Kidney epithelial cell (primary cell): Measurements from ENCODE around the gene GABRB3. TPM values are rescaled to one million over a fixed set of nuclear protein-coding genes. Genes with fewer than 3 reads are reported as not detected.
A peak's percentile ranks its signal among the peaks of the same experiment; 100 is the strongest.

Source experiments
- DNase-seq: peaks from one replicate; pipeline ENCODE4 v3.0.0-alpha.2; 2010; ENCODE audit warnings: low read depth
- H3K27me3 ChIP-seq: 2 replicates; pipeline ENCODE4 v1.6.0; 2011; ENCODE audit warnings: low read length; ENCODE audit not compliant: control insufficient read depth, insufficient read depth
- H3K36me3 ChIP-seq: 2 replicates; pipeline ENCODE4 v1.5.1; 2011; ENCODE audit warnings: low read length; ENCODE audit not compliant: control insufficient read depth, insufficient read depth
- H3K4me3 ChIP-seq: 2 replicates; pipeline ENCODE4 v1.5.1; 2011; ENCODE audit warnings: low read depth, mild to moderate bottlenecking, control low read depth, low read length
- total RNA-seq: library from RNA; depleted of rRNA; stranded (reverse); fragments of >200 nt; gene quantifications from 2 replicates; pipeline ENCODE4 v1.2.3, GENCODE V29; 2015
- TF ChIP-seq, protein P1 (sequence below): IDR thresholded peaks from 2 replicates; pipeline ENCODE4 v1.5.1; 2011; ENCODE audit warnings: mild to moderate bottlenecking, moderate library complexity, low read length, control low read depth, inconsistent platforms; ENCODE audit not compliant: insufficient read depth, poor library complexity, severe bottlenecking

Gene GABRB3
- total RNA-seq: 0.21 and 0.96 TPM in 2 replicates

GRCh38 chr15:26772154-26773066, at the start of gene GABRB3:
Gene GABRB3, minus strand, starts transcription at chr15:26773066.
- H3K4me3 ChIP-seq: peak within 1 kb of the TSS; percentile 12
- no peak for DNase-seq
- peaks cover 28% of the 10 kb centered on the region for H3K27me3 ChIP-seq
- H3K36me3 ChIP-seq: no peaks in the 10 kb centered on the region
- TF ChIP-seq, protein P1, sequence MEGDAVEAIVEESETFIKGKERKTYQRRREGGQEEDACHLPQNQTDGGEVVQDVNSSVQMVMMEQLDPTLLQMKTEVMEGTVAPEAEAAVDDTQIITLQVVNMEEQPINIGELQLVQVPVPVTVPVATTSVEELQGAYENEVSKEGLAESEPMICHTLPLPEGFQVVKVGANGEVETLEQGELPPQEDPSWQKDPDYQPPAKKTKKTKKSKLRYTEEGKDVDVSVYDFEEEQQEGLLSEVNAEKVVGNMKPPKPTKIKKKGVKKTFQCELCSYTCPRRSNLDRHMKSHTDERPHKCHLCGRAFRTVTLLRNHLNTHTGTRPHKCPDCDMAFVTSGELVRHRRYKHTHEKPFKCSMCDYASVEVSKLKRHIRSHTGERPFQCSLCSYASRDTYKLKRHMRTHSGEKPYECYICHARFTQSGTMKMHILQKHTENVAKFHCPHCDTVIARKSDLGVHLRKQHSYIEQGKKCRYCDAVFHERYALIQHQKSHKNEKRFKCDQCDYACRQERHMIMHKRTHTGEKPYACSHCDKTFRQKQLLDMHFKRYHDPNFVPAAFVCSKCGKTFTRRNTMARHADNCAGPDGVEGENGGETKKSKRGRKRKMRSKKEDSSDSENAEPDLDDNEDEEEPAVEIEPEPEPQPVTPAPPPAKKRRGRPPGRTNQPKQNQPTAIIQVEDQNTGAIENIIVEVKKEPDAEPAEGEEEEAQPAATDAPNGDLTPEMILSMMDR: no peak

DNA sequence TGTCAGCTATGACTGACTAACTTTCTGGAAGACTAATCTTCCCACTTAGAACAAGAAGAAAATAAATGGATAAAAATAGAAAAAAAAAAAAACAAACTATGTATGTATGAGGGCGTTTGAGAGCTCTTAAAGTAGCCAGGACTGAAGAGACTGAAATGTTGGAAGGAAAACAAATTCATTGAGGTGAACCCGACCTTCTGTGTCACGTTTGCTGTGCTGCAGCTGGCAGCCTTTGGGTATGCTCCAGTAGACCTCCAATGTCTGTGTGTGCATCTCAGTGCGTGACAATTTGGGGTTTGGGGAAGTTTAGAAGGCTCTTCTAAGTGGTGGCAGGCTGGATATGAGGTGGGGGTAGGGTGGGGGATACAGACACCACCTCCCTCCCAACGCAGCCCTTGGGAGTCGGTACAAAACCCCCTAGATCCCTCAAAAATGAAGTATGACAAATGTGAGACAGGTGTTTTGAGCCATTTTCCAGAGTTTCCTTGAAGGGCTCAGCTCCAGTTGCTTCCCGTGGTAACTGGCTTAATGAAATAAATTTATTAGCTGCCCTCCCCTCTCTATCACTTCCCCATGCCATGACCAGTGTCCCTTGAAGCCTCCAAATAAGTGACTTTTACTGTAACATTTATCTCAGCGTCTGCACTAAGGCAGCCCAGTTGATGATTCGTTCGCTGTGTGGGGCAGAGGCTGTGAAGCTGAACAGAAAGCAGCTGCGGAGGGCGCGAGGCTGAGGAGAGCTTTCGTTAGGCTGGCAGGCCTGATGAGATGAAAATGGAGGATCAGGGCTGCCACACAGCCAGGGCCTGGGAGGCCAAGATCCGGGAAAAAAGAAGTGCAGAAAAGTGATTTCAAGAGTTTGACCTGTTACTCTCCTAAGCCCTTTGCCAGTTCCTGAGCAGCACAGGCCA, 34.9 kb upstream of the GABRB3 start:
- H3K4me3 ChIP-seq: no peak overlapping the region
- no peak for DNase-seq
- TF ChIP-seq, protein P1: no peak

DNA sequence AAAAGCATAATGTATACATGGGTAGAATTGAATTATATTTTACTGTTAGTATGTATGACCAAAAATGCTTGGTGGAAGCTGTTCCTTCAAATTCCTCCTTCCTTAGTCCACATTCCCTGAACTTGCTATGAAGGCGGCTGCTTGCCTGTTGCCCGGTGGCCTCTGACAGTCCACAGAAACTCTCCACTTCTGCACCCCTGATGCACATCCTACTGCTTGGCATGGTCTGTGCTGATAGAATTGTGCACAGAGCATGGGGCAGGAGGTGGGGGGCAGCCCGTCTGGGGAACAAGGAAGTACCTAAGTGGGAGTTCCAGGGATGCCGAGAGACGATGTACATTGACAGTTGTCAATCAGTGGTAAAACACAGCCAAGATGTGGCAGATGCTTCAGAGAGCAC, 33.7 kb upstream of the GABRB3 start:
- DNase-seq: no peak
- Histone ChIP-seq H3K4me3 (no peak overlapping the region), H3K27me3 (no peaks in the 10 kb centered on the region), H3K36me3 (no peaks in the 10 kb centered on the region)
- TF ChIP-seq, protein P1: no peak

More for the DNA sequence above, 34.9 kb upstream of the GABRB3 start:
- no peaks in the 10 kb centered on the region for H3K27me3 ChIP-seq
- H3K36me3 ChIP-seq: no peaks in the 10 kb centered on the region

DNA sequence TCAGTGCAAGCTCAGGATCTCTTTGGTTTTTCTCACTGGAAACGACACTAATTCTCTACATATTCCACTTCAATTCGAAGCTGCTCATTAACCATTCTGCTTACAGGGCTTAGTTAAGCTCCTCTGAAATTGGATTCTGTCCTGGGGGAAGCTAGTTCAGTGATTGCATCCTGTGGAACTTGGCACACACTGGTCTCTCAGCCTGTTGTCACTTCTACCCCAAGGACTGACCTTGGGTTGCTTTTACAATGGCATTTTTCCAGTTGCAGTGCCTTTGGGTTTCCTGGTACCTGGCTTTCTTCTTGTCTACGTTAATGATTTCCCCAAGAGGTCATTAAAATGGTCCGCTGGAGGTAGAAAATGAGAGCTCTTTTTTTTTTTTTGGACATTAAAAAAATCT, 33.3 kb upstream of the GABRB3 start:
- H3K4me3 ChIP-seq: no peak overlapping the region
- TF ChIP-seq, protein P1: no peak

DNA sequence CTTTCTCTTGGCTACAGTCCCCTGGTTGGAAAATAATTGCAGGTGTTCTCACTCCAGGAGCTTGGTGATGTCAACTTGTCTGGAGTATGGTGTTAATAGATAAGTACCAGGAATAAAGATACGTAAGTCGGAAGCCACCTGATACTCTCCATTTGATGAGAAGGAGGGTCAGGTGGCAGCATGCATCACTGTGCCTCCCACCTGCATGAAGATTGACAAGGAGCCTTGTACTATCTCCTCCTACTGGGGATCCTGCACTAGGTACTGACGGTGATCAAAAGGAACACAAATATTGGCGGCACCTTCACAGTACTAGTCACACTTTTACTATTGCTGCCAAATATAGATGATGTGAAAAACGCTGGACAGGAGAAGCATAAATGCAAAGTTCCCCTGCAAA, 32.6 kb upstream of the GABRB3 start:
- H3K4me3 ChIP-seq: no peak overlapping the region
- no peaks in the 10 kb centered on the region for H3K27me3 ChIP-seq
- no peaks in the 10 kb centered on the region for H3K36me3 ChIP-seq
- TF ChIP-seq, protein P1: no peak
- no peak for DNase-seq

More for the DNA sequence above, 33.3 kb upstream of the GABRB3 start:
- no peak for DNase-seq
- Histone ChIP-seq H3K27me3 (no peaks in the 10 kb centered on the region), H3K36me3 (no peaks in the 10 kb centered on the region)
